K562 (cell line): ENCODE results near the gene PDCD11. TPM values are rescaled to one million over a fixed set of nuclear protein-coding genes. Genes with fewer than 3 reads are reported as not detected.

Experiments
- ARNT ChIP-seq, 2 experiments: fragments of 450-650 bp; IDR thresholded peaks; 2 replicates each; pipeline ENCODE4 v1.6.1; 2016; ENCODE audit warnings: mild to moderate bottlenecking in 1 of 2
- ATF4 ChIP-seq: fragments of 450-650 bp; formaldehyde crosslinking; IDR thresholded peaks from 2 replicates; pipeline ENCODE4 v1.4.0; 2022; ENCODE audit warnings: mild to moderate bottlenecking, moderate library complexity
- FOXK1 ChIP-seq: sonication (generic); formaldehyde crosslinking; IDR thresholded peaks from 2 replicates; pipeline ENCODE4 v1.8.0; 2022; ENCODE audit warnings: missing genetic modification reagents, mild to moderate bottlenecking, borderline replicate concordance
- GABPA ChIP-seq: fragments of 200-800 bp; sonication (Bioruptor generic); conservative IDR thresholded peaks from 2 replicates; pipeline ENCODE4 v1.6.1; 2016; ENCODE audit warnings: low read depth, missing genetic modification characterization, missing compliant biosample characterization
- HSF4 ChIP-seq: fragments of 250-450 bp; sonication (Bioruptor Pico); IDR thresholded peaks from 2 replicates; pipeline ENCODE4 v2.1.2; 2022; ENCODE audit warnings: mild to moderate bottlenecking, moderate library complexity, borderline replicate concordance
- IFI16 ChIP-seq: fragments of 250-450 bp; sonication (Bioruptor Pico); IDR thresholded peaks from 2 replicates; pipeline ENCODE4 v2.1.2; 2022; ENCODE audit warnings: mild to moderate bottlenecking, inconsistent platforms
- MITF ChIP-seq: IDR thresholded peaks from 2 replicates; pipeline ENCODE4 v1.6.1; 2014; ENCODE audit warnings: antibody characterized with exemption
- NFATC3 ChIP-seq: fragments of 450-650 bp; IDR thresholded peaks from 2 replicates; pipeline ENCODE4 v1.6.1; 2017; ENCODE audit warnings: mild to moderate bottlenecking
- PHF20 ChIP-seq: fragments of 450-650 bp; IDR thresholded peaks from 2 replicates; pipeline ENCODE4 v1.6.1; 2018; ENCODE audit not compliant: partially characterized antibody
- SIN3A ChIP-seq, 2 experiments: fragments of 150-350 bp in 1 of 2; IDR thresholded peaks; 2 replicates each; pipeline ENCODE4 v1.6.1; 2011 to 2016; ENCODE audit warnings: borderline replicate concordance in 2 of 2, low read depth in 2 of 2, low read length in 2 of 2, mild to moderate bottlenecking in 2 of 2, moderate library complexity in 2 of 2; ENCODE audit not compliant: control insufficient read depth in 1 of 2
- SUPT5H ChIP-seq: fragments of 450-650 bp; IDR thresholded peaks from 2 replicates; pipeline ENCODE4 v1.6.1; 2016
- THRAP3 ChIP-seq: fragments of 450-650 bp; IDR thresholded peaks from 2 replicates; pipeline ENCODE4 v1.6.1; 2016; ENCODE audit warnings: mild to moderate bottlenecking, inconsistent platforms, borderline replicate concordance
- TSC22D4 ChIP-seq: fragments of 450-650 bp; IDR thresholded peaks from 2 replicates; pipeline ENCODE4 v1.6.1; 2016; ENCODE audit warnings: missing genetic modification characterization, missing biosample characterization, control low read depth
- U2AF2 ChIP-seq: fragments of 200-400 bp; formaldehyde crosslinking; optimal IDR thresholded peaks from 2 replicates; pipeline ENCODE3; 2017; ENCODE audit warnings: low read depth, mild to moderate bottlenecking, low read length
- ZKSCAN8 ChIP-seq: fragments of 200-800 bp; sonication (Bioruptor generic); IDR thresholded peaks from 2 replicates; pipeline ENCODE4 v1.6.1; 2016; ENCODE audit warnings: missing genetic modification characterization, missing compliant biosample characterization
- polyA plus RNA-seq, 8 experiments: library from polyadenylated mRNA; depleted of rRNA in 4 of 8; stranded (reverse) in 5 of 8; unstranded in 3 of 8; fragments of >200 nt; fragmentation: Nextera tagmentation in 2 of 8; fragmentation: Illumina TruSeq in 1 of 8; extraction: Ambion mirVana in 2 of 8; extraction: Trizol in 1 of 8; gene quantifications; 2 replicates each; pipeline versions ENCODE4 v1.2.1 to v1.2.3, GENCODE V29; 2011 to 2014; ENCODE audit warnings: inconsistent platforms in 1 of 8, missing spikeins in 1 of 8
- total RNA-seq, 7 experiments: library from RNA; depleted of rRNA in 6 of 7; stranded (reverse); fragments of >200 nt in 6 of 7; fragmentation: Illumina TruSeq in 2 of 7; extraction: Trizol in 2 of 7; gene quantifications; 2 replicates each; pipeline versions ENCODE4 v1.2.1 to v1.2.3, GENCODE V29; 2011 to 2021; ENCODE audit warnings: low replicate concordance in 1 of 7
- TF ChIP-seq, protein P1 (sequence below): fragments of 250-450 bp; sonication (Bioruptor Pico); IDR thresholded peaks from 2 replicates; pipeline ENCODE4 v1.5.0; 2022; ENCODE audit warnings: mild to moderate bottlenecking
- TF ChIP-seq, protein P2 (sequence below): sonication (generic); formaldehyde crosslinking; IDR thresholded peaks from 2 replicates; pipeline ENCODE4 v1.9.0; 2022; ENCODE audit warnings: mild to moderate bottlenecking, missing genetic modification reagents
- TF ChIP-seq, protein P3 (sequence below): sonication (generic); formaldehyde crosslinking; IDR thresholded peaks from 2 replicates; pipeline ENCODE4 v1.8.0; 2022; ENCODE audit warnings: missing genetic modification reagents, mild to moderate bottlenecking, moderate library complexity, borderline replicate concordance
- TF ChIP-seq, protein P4 (sequence below): sonication (generic); formaldehyde crosslinking; IDR thresholded peaks from 2 replicates; pipeline ENCODE4 v1.8.1; 2023; ENCODE audit warnings: mild to moderate bottlenecking, missing genetic modification reagents

The PDCD11 gene
- total and polyA plus RNA-seq, 9 of the 15 experiments (the other 6 are each of a cell fraction or from before 2014, with no cell fraction given) = 14.8 to 73.8 (median 50.0) TPM

- no peak for TF ChIP-seq IFI16 (CRISPR knock-in tag)
- TF ChIP-seq, protein P1, sequence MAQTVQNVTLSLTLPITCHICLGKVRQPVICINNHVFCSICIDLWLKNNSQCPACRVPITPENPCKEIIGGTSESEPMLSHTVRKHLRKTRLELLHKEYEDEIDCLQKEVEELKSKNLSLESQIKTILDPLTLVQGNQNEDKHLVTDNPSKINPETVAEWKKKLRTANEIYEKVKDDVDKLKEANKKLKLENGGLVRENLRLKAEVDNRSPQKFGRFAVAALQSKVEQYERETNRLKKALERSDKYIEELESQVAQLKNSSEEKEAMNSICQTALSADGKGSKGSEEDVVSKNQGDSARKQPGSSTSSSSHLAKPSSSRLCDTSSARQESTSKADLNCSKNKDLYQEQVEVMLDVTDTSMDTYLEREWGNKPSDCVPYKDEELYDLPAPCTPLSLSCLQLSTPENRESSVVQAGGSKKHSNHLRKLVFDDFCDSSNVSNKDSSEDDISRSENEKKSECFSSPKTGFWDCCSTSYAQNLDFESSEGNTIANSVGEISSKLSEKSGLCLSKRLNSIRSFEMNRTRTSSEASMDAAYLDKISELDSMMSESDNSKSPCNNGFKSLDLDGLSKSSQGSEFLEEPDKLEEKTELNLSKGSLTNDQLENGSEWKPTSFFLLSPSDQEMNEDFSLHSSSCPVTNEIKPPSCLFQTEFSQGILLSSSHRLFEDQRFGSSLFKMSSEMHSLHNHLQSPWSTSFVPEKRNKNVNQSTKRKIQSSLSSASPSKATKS (CRISPR knock-in tag) = no peak
- peak; percentile 98 for TF ChIP-seq GABPA (tag)
- TF ChIP-seq THRAP3 = no peak
- TF ChIP-seq U2AF2 = no peak
- TF ChIP-seq ARNT (IDR thresholded peaks at IDR 0.05) = no peak
- TF ChIP-seq HSF4 (CRISPR knock-in tag) = no peak
- no peak for TF ChIP-seq NFATC3
- no peak for TF ChIP-seq MITF
- TF ChIP-seq FOXK1 = no peak
- no peak for TF ChIP-seq TSC22D4 (tag)
- TF ChIP-seq, protein P2, sequence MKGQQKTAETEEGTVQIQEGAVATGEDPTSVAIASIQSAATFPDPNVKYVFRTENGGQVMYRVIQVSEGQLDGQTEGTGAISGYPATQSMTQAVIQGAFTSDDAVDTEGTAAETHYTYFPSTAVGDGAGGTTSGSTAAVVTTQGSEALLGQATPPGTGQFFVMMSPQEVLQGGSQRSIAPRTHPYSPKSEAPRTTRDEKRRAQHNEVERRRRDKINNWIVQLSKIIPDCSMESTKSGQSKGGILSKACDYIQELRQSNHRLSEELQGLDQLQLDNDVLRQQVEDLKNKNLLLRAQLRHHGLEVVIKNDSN (CRISPR knock-in tag) = no peak
- TF ChIP-seq, protein P3, sequence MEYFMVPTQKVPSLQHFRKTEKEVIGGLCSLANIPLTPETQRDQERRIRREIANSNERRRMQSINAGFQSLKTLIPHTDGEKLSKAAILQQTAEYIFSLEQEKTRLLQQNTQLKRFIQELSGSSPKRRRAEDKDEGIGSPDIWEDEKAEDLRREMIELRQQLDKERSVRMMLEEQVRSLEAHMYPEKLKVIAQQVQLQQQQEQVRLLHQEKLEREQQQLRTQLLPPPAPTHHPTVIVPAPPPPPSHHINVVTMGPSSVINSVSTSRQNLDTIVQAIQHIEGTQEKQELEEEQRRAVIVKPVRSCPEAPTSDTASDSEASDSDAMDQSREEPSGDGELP (CRISPR knock-in tag) = peak; percentile 94
- TF ChIP-seq, protein P4, sequence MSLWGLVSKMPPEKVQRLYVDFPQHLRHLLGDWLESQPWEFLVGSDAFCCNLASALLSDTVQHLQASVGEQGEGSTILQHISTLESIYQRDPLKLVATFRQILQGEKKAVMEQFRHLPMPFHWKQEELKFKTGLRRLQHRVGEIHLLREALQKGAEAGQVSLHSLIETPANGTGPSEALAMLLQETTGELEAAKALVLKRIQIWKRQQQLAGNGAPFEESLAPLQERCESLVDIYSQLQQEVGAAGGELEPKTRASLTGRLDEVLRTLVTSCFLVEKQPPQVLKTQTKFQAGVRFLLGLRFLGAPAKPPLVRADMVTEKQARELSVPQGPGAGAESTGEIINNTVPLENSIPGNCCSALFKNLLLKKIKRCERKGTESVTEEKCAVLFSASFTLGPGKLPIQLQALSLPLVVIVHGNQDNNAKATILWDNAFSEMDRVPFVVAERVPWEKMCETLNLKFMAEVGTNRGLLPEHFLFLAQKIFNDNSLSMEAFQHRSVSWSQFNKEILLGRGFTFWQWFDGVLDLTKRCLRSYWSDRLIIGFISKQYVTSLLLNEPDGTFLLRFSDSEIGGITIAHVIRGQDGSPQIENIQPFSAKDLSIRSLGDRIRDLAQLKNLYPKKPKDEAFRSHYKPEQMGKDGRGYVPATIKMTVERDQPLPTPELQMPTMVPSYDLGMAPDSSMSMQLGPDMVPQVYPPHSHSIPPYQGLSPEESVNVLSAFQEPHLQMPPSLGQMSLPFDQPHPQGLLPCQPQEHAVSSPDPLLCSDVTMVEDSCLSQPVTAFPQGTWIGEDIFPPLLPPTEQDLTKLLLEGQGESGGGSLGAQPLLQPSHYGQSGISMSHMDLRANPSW (CRISPR knock-in tag) = no peak
- TF ChIP-seq SUPT5H = peak; percentile 91
- TF ChIP-seq SIN3A (IDR thresholded peaks at IDR 0.05; ENCODE audit: borderline replicate concordance in 2 of 2, control insufficient read depth in 1 of 2, low read depth in 2 of 2, low read length in 2 of 2) = peak; percentile 60 to 61; a peak in 2 of 4 replicates
- TF ChIP-seq ATF4 = no peak
- TF ChIP-seq ZKSCAN8 (CRISPR knock-in tag) = no peak
- TF ChIP-seq PHF20 = no peak
These were observed at the start of gene PDCD11, which contains the start of gene ATP5MK (continued) for GRCh38 chr10:103396067-103396788.
